Activated CD8-positive, alpha-beta memory T cell treated with anti-CD3 and anti-CD28 coated beads for 1 hour (primary cell): ENCODE measurements around the gene CCNL1.
"Not testable (repeated sequence)": the region's sequence is repeated elsewhere in the genome, so short reads cannot be mapped to it uniquely, and the experiment has no call there.

Experiments used
- DNase-seq, 2 donors: peaks; one replicate each; pipeline ENCODE4 v3.0.0-alpha.2; 2020; ENCODE audit warnings: low read depth in 1 of 2; ENCODE audit errors: extremely low read depth in 1 of 2

The CCNL1 gene

DNA sequence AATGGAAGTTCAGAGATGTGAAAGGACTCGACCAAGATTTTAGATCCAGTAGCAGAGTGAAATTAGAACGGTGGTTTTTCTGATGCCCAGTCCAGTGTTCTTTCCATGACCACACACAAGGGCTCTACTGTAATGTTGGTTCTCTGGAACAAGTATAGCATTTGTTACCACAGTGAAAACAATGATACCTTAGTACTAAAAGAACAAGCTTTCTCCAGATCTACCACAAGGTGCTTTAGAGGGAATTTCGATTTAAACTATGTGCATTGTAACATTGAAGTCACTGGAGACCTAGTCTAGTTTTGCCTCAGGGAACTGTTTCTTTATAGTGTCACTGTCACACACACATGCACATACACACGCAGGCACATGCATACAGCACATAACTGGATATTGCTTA, 12.8 kb upstream of the CCNL1 start:
- no peak for DNase-seq

- DNase-seq = no peak
These were observed 10.9 kb upstream of the CCNL1 start for GRCh38 chr3:157170861-157171260.

GRCh38 chr3:157167371-157168042, 7.6 kb upstream of the CCNL1 start:
- DNase-seq = no peak

DNA sequence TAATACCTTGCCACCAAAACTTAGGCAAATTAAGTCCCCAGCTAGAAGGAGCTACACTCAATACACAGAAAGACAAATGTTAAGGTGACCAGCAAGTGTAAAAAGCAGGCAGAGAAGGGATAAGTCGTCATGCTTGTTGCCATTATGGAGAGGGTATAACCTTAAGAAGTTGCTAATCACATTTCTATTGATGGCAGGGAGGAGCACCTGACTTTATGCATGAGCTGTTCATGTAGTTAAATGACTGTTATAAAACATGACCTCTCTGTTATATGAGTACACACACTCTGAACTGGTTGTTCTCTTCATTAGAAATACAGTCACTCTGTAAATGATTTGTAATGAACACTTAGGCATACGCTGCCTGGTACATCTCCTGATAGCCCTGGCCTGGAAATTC, 6.6 kb upstream of the CCNL1 start:
- DNase-seq = no peak

DNA sequence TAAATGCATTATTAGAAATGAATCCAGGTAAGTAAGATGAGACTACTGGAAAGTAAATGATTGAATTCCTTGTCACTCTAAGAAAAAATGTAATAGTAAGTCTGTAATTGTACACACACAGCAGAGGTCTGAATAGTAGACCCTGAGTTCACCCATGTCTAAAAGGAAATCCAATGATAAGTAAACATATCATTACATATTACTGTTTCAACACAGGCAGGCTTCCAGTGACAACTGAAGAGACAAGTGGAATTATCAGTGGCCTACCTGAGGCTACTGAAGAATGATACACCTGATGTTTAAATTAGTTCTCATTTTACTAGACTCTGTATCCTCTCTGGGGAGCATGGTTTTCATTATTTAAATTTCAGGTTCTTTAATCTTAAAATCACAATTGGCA, 6.2 kb upstream of the CCNL1 start:
- DNase-seq = no peak

GRCh38 chr3:157163217-157163953, 3.4 kb upstream of the CCNL1 start:
- no peak for DNase-seq

DNA sequence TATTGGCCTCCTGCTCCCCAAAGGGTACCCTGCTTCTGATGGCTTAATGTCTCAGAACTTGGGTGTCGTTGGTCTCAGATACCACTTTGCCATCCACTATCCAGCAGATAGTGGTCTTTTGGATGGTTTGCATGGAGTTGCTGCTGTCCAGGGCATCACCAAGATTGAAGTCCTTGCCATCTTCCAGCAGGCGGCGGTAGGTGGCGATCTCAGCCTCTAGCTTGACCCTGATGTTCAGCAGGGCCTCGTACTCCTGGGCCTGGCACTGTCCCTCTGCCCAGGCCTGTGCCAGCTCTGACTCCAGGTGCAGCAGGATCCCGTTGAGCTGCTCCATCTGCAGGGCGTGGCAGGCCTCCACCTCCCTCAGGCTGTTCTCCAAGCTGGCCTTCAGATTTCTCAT, 2.7 kb upstream of the CCNL1 start:
- DNase-seq = not testable (repeated sequence)

GRCh38 chr3:157160658-157161424, 894 bp upstream of the CCNL1 start:
- peak in 1 of 2 donors; percentile 23 for DNase-seq

DNA sequence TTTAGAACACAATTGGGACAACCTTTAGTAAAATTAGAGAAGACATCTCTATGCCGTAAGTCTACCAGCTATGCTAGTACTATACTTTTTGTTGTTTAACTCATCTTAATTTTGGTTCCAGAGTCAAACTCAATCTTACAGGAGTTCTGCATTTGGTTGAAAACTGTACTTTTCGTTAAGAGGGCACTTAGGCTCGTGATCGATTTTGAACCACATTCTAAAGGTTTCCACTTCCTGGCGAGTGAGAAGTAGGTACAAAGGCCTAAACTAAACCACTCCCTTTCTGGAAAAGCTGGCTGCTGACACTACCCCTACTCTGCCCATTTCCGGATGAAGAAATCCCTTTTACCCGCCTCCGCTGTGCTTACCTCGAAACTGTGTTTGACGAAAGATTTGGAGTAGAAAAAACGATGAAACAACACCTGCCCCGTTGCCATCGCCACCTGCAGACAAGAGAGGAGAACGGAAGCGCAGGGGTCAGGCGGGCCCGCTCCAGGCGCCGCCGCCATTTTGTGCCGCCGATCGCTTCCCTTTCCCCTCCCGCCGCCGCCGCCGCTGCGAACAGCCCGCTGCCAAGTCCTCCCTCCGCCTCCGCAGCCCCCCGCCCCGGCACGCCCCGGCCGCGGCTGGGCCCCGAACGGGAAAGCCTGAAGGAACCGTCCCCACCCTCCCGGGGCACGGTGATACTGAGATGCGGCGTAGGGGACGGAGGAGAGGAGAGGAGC, 748 bp downstream of the CCNL1 start:
- DNase-seq = peak; percentile 59 to 64

DNA sequence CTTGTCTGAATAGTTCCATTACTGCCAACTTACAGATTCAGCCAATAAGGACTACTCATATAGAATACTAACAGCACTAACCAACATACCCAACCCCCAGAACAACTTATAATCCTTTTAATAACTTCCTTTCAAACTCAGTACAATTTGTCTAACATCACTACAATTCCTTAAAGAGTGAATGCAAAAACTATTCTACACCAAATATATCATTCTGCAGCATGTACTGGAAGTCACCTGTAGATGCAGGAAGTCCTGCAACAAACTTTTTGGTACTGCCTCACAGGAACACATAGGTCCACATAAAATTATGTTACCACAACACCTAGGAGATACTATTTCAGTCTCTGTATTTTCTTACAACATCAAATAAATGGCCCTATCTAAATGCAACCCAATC, 2.1 kb downstream of the CCNL1 start:
- no peak for DNase-seq

DNA sequence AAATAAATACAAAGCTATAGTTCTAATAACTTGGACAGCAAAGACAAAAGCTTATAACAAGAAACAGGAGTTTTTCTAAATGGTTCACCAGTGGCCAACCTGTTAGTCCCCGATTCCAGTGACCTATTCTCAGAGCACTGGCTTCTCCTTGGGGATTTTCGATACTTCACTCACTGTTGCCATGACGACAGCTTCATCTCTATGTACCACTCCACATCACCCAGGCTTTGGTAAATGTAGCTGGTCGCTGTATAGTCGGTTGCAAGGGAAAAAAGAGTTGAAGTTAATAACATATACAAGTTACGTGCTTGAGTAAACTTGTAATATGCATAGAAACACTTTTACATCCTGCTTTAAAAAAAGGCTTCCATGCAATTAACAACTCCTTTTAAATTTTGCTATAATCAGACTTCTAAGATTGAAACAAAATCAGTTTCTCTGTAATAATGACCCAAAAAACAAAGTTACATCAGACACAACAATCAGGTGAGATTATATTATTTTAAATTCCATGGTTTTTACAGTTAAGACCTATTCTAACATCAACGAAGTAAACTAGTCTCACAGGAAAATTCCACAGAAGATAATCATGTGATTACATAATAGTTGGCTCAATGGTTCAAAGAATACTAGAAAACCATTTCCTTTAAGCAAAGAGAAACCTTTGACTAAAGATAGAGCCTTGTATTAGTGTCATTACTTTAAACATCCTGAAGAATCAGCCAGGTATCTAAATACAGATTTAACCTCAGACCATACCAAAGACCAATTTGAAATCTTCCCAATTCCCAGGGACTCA, 2.9 kb downstream of the CCNL1 start:
- DNase-seq = no peak

- no peak for DNase-seq
These were observed 4.4 kb downstream of the CCNL1 start for GRCh38 chr3:157155591-157155990.

DNA sequence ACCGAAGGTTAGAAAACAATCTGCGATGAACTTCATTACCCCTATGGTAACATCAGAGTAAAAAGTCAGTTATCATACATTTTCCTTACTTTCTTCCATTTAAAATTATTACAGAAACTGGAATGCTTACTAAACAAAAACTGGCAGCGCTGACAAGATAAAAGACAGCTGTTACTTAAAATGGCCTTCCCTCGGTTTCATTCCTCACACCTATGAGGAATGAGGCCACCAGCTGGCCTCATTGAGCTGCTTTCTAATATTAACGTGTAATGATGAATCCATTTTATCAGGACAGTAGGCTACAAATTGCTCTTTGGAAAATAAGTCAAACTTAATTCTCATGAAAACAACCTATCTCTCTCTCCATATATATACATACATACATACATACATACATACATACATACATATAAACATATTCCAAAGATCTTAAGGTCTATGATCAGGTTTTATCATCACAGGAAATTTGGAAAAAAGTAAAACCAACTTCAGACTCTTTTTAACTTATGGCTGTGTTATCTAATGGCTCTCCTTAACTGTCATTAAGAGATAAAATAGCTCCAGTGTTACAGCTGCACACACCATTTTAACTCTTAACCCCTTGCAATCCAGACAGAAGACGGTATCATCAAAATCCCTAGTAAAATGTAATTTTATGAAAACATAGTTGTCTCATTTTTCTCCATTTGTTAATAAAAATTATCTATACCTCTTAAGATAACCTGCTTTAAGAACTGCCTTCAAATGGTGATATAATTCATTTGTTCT, 5.2 kb downstream of the CCNL1 start:
- no peak for DNase-seq

DNA sequence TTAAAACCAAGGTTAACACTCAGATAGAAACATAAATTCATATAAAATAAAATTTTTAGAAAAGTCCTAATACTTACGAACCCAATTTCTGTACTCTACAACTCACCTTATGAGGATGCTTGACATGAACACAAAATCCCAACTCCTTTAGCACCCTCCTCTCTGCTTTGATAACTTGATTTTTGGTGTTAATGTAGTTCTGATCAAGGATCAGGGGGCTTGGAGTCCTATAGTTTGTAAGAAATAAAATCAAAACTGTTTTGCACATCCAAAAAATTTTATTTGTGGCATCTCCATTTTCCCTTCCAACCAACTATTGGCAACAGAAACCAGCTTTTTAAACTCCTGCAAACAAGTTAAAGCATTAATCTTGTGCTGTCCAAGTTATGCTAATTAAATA, 7.0 kb downstream of the CCNL1 start:
- no peak for DNase-seq

- DNase-seq = no peak
These were observed 7.5 kb downstream of the CCNL1 start for GRCh38 chr3:157152438-157152837.

DNA sequence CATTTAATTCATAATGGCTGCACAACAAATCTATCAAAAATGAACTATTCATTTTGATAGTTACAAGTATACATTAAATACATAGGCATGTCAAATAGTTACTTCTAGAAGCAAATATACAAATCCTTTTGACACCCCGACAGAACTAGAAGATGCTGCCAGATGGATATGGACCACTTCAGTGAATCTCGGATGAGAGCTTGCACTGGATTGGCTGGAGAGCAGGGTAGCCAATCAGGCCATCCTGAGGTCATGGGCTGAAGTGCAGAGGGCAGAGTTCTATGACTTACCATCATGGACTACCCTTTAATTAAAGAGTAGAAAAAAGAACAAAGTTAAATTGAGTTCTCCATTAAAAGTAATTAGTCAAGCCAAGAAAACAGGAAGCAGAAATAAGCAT, 8.3 kb downstream of the CCNL1 start:
- no peak for DNase-seq

DNA sequence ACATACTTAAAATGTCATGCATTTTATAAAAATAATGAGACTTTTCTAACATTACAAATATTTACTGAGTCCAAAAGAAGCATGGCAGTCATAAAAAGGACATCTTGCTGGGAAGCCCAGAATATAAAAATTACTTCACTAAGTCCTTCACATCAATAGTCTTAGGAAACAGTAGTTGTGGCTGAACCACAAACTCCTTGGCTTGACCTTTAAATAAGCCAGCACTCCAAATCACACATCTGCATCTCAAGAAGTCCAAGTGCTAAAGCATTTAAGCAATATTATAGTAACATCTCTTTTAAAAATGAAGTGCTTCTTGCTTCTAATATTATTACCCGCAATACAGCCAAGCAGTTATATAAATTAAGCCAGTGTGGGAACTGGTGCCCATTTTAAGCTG, 8.8 kb downstream of the CCNL1 start:
- DNase-seq = no peak

DNA sequence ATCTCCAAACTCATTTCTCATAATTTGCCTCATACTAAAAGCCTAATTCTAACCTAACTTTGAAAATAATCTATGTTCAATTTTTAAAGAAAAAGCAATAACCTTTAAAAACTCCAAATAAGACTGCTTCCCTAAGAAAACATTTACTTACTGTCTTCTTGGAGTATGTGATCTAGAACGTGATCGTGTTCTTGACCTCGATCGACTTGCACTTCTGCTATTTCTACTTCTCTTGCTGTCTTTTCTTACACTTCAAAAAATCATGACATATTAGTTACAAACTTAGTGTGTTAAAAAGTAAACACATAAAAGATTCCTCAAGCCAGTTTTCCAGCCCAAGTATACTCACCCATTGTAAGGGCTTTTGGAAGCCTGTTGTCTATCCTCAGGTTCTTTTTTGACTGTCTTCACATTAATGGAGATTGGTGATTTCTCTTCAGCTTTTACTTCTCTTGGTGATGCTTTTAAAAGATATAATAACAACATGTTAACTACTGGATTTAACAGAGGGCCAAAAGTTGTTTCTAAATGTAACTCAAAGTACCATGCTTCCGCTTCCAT, 10.7 kb downstream of the CCNL1 start:
- no peak for DNase-seq

DNA sequence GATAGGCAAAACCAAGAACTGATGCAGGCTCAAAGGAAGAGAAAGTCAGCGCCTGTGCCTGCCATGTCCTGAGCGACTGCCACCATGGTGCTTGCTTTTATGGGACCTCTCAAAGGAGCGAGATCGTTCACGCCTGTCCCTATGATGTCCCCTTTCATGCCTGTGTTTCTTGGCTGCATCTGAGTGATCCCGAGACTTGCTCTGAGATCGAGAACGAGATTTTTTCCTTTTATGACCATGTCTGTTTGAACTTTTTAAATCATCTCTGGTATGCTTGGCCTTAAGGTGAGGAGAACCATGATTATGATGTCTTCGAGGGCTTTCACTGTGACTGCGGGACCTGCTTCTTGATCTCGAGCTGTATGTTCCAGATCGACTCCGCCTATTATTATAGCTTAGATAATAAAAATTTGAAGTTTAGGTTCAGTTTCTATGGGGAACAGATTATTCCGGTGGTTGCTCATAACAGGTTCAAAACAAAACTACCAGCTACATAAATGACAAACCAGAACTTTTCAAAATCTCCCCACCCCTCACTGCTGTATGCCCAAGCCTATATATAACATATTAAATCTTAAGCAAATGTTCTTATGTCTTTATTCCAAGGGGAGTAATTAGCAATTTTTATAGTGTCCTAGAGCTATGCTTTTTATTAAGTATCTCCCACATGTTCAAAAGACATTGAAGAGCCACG, 11.6 kb downstream of the CCNL1 start:
- no peak for DNase-seq
